Trophoblast cell (in vitro differentiated cells and primary cell): ENCODE data around the gene CCDC57.
A peak's percentile ranks its signal among the peaks of the same experiment; 100 is the strongest.
"Not testable (repeated sequence)": the region's sequence is repeated elsewhere in the genome, so short reads cannot be mapped to it uniquely, and the experiment has no call there.

Source experiments
- DNase-seq, 2 donors: peaks; one replicate each; pipeline ENCODE4 v3.0.0-alpha.2; 2016
- H2AFZ ChIP-seq: 2 replicates; pipeline ENCODE4 v1.6.1; 2013; ENCODE audit warnings: low read length, moderate library complexity, mild to moderate bottlenecking; ENCODE audit not compliant: insufficient read depth, poor library complexity
- H2AK5ac ChIP-seq: 2 replicates; pipeline ENCODE4 v1.6.1; 2013; ENCODE audit warnings: mild to moderate bottlenecking, low read length
- H2BK120ac ChIP-seq: 2 replicates; pipeline ENCODE4 v1.6.1; 2013; ENCODE audit warnings: low read length, mild to moderate bottlenecking, moderate library complexity; ENCODE audit not compliant: insufficient read depth, poor library complexity
- H2BK12ac ChIP-seq: 2 replicates; pipeline ENCODE4 v1.6.1; 2013; ENCODE audit warnings: mild to moderate bottlenecking, low read length, moderate library complexity
- H2BK5ac ChIP-seq: 2 replicates; pipeline ENCODE4 v1.6.1; 2013; ENCODE audit warnings: low read length, low read depth, moderate library complexity, mild to moderate bottlenecking; ENCODE audit not compliant: poor library complexity
- H3K14ac ChIP-seq: 2 replicates; pipeline ENCODE4 v1.6.1; 2013; ENCODE audit warnings: mild to moderate bottlenecking, low read length
- H3K18ac ChIP-seq: 2 replicates; pipeline ENCODE4 v1.6.1; 2013; ENCODE audit warnings: mild to moderate bottlenecking, low read length
- H3K23ac ChIP-seq: 2 replicates; pipeline ENCODE4 v1.6.1; 2013; ENCODE audit warnings: low read length
- H3K27ac ChIP-seq: 2 replicates; pipeline ENCODE4 v1.5.1; 2013; ENCODE audit warnings: low read depth, mild to moderate bottlenecking, inconsistent platforms, low read length, moderate library complexity
- H3K27me3 ChIP-seq: 2 replicates; pipeline ENCODE4 v1.6.1; 2013; ENCODE audit warnings: inconsistent platforms, mild to moderate bottlenecking, low read length, moderate library complexity; ENCODE audit not compliant: insufficient read depth
- H3K36me3 ChIP-seq, 2 experiments: 1 replicate in 1 of 2; 2 replicates in 1 of 2; pipeline ENCODE4 v1.6.1; 2013; ENCODE audit warnings: low read length in 2 of 2, mild to moderate bottlenecking in 2 of 2, moderate library complexity in 1 of 2; ENCODE audit not compliant: insufficient read depth in 2 of 2, control insufficient read depth in 1 of 2
- H3K4ac ChIP-seq: 2 replicates; pipeline ENCODE4 v1.6.1; 2013; ENCODE audit warnings: low read depth, mild to moderate bottlenecking, low read length, moderate library complexity
- H3K4me1 ChIP-seq, 2 experiments: 1 replicate in 1 of 2; 2 replicates in 1 of 2; pipeline ENCODE4 v1.6.1; 2013; ENCODE audit warnings: low read length in 2 of 2, mild to moderate bottlenecking in 2 of 2, moderate library complexity in 1 of 2; ENCODE audit not compliant: insufficient read depth in 2 of 2, control insufficient read depth in 1 of 2
- H3K4me2 ChIP-seq: 2 replicates; pipeline ENCODE4 v1.6.1; 2013; ENCODE audit warnings: inconsistent platforms, mild to moderate bottlenecking, low read length, moderate library complexity
- H3K4me3 ChIP-seq: 2 replicates; pipeline ENCODE4 v1.5.1; 2013; ENCODE audit warnings: mild to moderate bottlenecking, low read depth, low read length, inconsistent platforms
- H3K79me1 ChIP-seq: one replicate; pipeline ENCODE4 v1.6.1; 2013; ENCODE audit warnings: low read length
- H3K79me2 ChIP-seq: 2 replicates; pipeline ENCODE4 v1.6.1; 2013; ENCODE audit warnings: low read length, mild to moderate bottlenecking; ENCODE audit not compliant: control insufficient read depth, insufficient read depth, poor library complexity
- H3K9ac ChIP-seq: 2 replicates; pipeline ENCODE4 v1.6.1; 2013; ENCODE audit warnings: mild to moderate bottlenecking, low read length
- H3K9me3 ChIP-seq: 2 replicates; pipeline ENCODE4 v1.6.1; 2013; ENCODE audit warnings: low read depth, mild to moderate bottlenecking, control low read depth, inconsistent platforms, low read length; ENCODE audit not compliant: insufficient read depth
- H4K12ac ChIP-seq: 2 replicates; pipeline ENCODE4 v1.6.1; 2013; ENCODE audit warnings: low read depth, mild to moderate bottlenecking, low read length, moderate library complexity
- H4K8ac ChIP-seq: 2 replicates; pipeline ENCODE4 v1.6.1; 2013; ENCODE audit warnings: low read depth, mild to moderate bottlenecking, low read length, moderate library complexity
- H4K91ac ChIP-seq: one replicate; pipeline ENCODE4 v1.6.1; 2013; ENCODE audit warnings: low read depth, mild to moderate bottlenecking, low read length, moderate library complexity
- WGBS: extraction: QIAGEN DNeasy Blood & Tissue Kit; methylation state at CpG from one replicate; pipeline ENCODE4 v1.1.7; 2013; ENCODE audit warnings: missing lambda C conversion rate; ENCODE audit not compliant: insufficient read length, insufficient coverage; ENCODE audit errors: extremely low coverage; 5-methylcytosine and 5-hydroxymethylcytosine counted together

The CCDC57 gene

DNA sequence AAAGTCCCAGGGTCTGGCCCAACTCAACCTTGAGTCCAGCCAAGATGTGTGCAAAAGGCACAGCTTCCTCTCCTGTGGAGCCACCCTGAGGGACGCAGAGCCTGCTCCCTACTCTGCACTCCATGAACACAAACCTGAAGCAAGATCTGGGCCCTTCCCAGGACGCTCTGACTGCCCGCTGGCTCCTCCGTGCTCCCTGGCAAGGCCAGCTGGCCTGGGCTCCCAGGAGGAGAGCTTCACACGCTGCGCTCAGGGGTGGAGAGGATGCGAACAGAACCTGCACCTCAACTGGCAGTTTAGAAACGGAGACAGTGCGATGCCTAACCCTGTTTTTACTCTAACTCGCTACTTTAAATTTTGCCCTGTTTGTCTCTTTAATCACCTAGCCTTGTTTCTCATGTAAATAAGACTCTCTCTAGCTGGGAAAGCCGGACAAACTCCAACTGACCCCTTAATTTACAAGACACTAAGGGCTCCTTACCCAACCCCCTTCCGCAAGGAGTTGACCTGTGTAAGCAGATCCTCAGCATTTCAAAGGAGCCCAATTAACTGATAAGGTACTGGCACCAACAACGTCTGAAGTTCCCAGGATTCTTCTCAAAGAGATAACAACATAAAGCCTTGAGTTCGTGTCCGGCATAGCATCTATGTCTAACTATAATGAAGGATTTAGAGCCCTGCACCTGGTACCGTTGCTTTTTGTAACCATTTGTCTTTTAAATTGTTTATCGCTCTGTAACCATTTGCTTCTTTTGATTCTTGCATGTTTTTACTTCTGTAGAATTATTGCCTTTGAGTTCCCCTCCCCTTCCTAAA, 38.4 kb downstream of the CCDC57 start:
- H3K27ac ChIP-seq, H3K4ac ChIP-seq, H2AK5ac ChIP-seq, H4K8ac ChIP-seq, H3K4me1 ChIP-seq, H3K18ac ChIP-seq, H4K12ac ChIP-seq, H2BK120ac ChIP-seq, H3K9ac ChIP-seq, H3K23ac ChIP-seq, H3K79me1 ChIP-seq, H3K4me3 ChIP-seq, H3K9me3 ChIP-seq, H2BK12ac ChIP-seq, H4K91ac ChIP-seq, H3K27me3 ChIP-seq, H2BK5ac ChIP-seq, H3K14ac ChIP-seq, H2AFZ ChIP-seq, H3K4me2 ChIP-seq, H3K79me2 ChIP-seq: not testable (repeated sequence)
- DNase-seq: peak in 1 of 2 donors; percentile 65
- whole genome bisulfite sequencing: no CpG with 5 or more reads among the region's 17 CpGs
- H3K36me3 ChIP-seq: peaks cover 26 to 30% of the 10 kb centered on the region in 2 experiments

DNA sequence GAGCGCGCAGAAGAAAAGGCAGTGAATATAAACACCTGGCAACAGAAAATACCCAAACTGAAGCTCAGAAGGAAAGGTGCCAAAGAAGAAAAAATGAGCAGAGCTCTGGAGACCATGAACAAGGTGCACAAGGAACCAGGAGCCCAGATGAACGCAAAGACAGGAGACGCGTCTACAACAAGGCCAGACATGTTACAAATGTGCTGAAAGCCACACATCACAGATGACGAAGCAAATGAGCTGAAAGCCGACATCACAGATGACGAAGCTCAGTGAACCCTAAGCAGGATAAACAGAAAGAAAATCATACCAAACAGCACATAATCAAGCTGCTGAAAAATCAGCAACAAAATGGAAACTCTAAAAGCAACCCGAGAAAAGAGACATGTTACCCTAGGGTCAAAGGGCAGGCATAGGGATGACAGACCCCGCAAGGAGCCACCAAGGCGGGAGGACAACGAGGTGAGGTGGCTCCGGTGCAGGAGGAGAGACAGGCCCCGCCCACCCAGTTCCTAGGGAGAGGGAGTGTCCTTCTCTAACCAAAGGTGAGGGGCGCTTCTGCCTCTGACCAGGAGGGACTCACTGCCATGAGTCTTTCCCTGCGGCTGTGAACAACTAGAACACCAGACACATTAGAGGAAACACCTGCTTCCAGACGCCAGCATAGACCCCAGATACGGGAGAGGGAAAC, 39.1 kb downstream of the CCDC57 start:
- Histone ChIP-seq H3K9ac (no peak overlapping the region), H4K8ac (no peak overlapping the region), H3K4ac (no peak overlapping the region), H3K79me2 (no peaks in the 10 kb centered on the region), H2AFZ (no peak overlapping the region), H3K23ac (no peak overlapping the region), H3K27me3 (no peaks in the 10 kb centered on the region), H3K79me1 (no peaks in the 10 kb centered on the region), H2BK12ac (no peak overlapping the region), H2AK5ac (no peak overlapping the region), H3K4me1 (peaks cover 3 to 4% of the 10 kb centered on the region in 2 experiments), H2BK5ac (no peak overlapping the region), H3K18ac (no peak overlapping the region), H3K14ac (no peak overlapping the region), H3K4me2 (no peak overlapping the region), H2BK120ac (no peak overlapping the region), H3K4me3 (no peak overlapping the region), H4K12ac (no peak overlapping the region), H3K9me3 (peaks cover 6% of the 10 kb centered on the region), H4K91ac (no peak overlapping the region), H3K36me3 (peaks cover 24 to 25% of the 10 kb centered on the region in 2 experiments), H3K27ac (no peak overlapping the region)
- WGBS: no CpG with 5 or more reads among the region's 18 CpGs
- DNase-seq: no peak

DNA sequence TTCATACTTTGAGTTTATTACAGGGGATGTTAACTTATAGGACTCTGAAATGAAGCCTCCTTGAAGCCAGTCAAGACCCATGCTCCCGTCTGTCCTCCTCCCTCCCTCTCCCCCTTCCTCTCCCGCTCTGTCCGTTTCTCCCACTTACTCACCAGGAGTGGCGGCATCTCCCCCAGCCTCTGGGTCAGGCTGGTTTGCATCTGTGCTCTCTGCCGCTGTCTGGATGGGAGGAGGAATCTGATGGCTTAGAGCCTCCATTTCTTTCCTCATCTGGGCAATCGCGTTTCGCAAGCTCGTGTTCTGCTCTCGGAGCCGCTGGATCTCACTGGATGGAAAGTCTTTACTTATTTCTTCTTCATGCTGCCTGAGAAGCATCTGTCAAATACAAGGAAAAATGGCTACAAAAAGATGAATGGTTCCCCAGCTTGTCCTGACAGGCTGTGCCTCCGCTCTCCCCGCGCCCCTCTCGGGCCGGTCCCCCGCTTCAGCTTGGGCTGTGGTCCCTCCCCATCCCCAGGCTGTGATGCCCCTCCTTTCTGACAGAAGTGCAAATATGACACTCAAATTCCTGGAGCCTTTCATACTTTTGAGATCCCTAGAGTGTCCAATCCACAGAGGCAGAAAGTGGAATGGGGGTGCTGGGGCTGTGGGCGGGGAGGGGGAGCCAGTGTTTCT, 40.0 kb downstream of the CCDC57 start:
- Histone ChIP-seq H2BK5ac (no peak overlapping the region), H2BK12ac (no peak overlapping the region), H3K9ac (no peak overlapping the region), H2AK5ac (no peak overlapping the region), H3K27me3 (no peaks in the 10 kb centered on the region), H3K79me1 (no peaks in the 10 kb centered on the region), H3K23ac (no peak overlapping the region), H3K4me2 (no peak overlapping the region), H2BK120ac (no peak overlapping the region), H4K91ac (no peak overlapping the region), H2AFZ (no peak overlapping the region), H4K12ac (no peak overlapping the region), H3K9me3 (peaks cover 4% of the 10 kb centered on the region), H3K4me3 (no peak overlapping the region), H3K14ac (no peak overlapping the region), H4K8ac (no peak overlapping the region), H3K4ac (no peak overlapping the region), H3K4me1 (peaks cover 3 to 4% of the 10 kb centered on the region in 2 experiments), H3K27ac (no peak overlapping the region), H3K18ac (no peak overlapping the region), H3K36me3 (peaks cover 20 to 21% of the 10 kb centered on the region in 2 experiments), H3K79me2 (no peaks in the 10 kb centered on the region)
- no CpG with 5 or more reads among the region's 18 CpGs for WGBS
- no peak for DNase-seq

DNA sequence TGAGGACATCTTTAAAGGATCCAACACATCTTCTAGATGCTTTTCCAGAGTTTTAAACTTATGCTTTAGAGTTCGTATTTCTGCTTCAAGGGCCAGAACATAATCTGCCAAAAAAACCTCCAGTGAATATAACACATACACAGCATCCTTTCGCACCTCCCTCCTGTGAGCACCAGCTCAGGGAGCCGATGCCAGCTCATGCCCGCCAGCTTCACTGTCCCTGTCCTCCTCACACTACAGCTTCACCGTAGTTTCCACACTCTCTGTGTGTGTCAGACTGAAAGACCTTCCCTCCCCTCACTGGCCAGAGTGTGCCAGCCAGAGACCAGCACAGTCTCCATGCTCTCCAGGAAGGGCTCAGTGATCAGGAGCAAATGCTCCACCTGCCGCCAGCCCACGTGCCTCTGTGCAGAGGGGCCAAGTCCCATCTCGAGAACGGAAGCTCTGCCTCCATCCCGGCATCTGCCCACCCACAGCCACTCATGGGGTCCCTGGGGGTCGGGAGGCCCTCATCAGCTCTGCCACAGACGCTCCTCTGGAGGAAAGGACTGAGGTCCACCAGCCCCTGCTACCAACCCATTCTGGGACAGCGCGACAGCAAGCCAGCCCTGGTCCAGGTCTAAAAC, 40.8 kb downstream of the CCDC57 start:
- Histone ChIP-seq H3K4me3 (no peak overlapping the region), H3K9me3 (peaks cover 4% of the 10 kb centered on the region), H4K91ac (no peak overlapping the region), H3K4ac (no peak overlapping the region), H3K4me1 (peaks cover 3 to 4% of the 10 kb centered on the region in 2 experiments), H3K4me2 (no peak overlapping the region), H2AK5ac (no peak overlapping the region), H3K14ac (no peak overlapping the region), H3K36me3 (peaks cover 18 to 21% of the 10 kb centered on the region in 2 experiments), H3K9ac (no peak overlapping the region), H3K27ac (no peak overlapping the region), H2BK5ac (no peak overlapping the region), H3K18ac (no peak overlapping the region), H4K8ac (no peak overlapping the region), H2AFZ (no peak overlapping the region), H4K12ac (no peak overlapping the region), H2BK12ac (no peak overlapping the region), H2BK120ac (no peak overlapping the region), H3K79me1 (no peaks in the 10 kb centered on the region), H3K27me3 (no peaks in the 10 kb centered on the region), H3K23ac (no peak overlapping the region), H3K79me2 (no peaks in the 10 kb centered on the region)
- no peak for DNase-seq
- no CpG with 5 or more reads among the region's 14 CpGs for WGBS
